ENCODE data around the gene PTGER3. TPM values are rescaled to one million over a fixed set of nuclear protein-coding genes. Genes with fewer than 3 reads are reported as not detected.

Gene PTGER3
- total RNA-seq, 4 donors from 2014 or later, result 23.1 to 60.8 (median 48.8) TPM

DNA sequence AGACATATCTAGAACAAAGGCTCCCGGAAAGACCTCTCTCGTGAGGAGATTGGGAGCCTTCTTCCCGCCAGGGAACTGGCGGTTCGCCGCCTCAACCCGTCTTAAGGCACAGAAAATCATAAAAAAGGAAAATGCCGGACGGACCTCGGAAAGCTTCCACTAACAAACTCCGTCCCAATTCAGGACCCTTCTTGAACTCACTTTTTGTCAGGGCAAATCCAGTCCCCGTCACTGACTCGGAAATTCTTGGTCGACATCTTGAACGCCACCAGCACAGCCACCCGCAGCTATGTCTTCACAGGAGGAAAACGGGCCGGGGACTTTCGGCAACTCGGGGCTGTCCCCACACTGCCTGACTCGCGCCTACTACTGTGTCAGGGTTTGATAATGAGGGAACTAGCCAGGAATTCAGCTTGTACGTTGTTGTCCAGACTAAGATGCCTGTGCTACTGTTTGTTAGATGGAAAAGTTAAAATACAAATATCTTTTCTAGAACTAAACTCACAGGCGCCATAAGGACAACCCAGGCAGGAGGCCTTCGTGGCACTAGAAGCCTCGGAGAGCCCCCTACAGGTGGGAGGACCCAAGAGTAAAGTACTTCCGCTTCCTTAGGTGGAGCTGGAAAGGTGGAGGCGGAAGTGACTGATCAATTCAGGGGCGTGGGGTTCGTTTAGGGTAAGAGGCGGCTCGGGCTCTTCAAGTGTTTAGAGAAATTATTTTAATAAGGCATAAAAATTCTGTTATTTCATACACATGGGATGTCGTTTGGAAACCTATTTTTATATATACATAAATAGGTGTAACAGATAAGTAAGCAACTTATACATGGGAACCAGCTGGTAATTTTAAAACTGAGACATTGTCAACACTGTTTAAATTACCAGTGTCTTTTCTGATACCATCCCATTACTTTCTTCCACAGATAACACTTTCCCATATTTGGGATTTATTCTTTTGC lies 33.4 kb upstream of the PTGER3 start, which contains the start of gene ZRANB2:
Gene ZRANB2 (minus strand): TSS at position 297 of the 958 bp plus-strand sequence. CDS start 40 bp downstream, at position 257.
- Histone ChIP-seq H3K27ac (peak within 1 kb of the TSS; percentile 89), H3K4me3 (peak within 1 kb of the TSS; percentile 82), H3K27me3 (peaks cover 3% of the 10 kb centered on the region), H3K9me3 (no peaks in the 10 kb centered on the region), H3K36me3 (peaks cover 22% of the 10 kb centered on the region), H3K4me1 (peaks cover 30% of the 10 kb centered on the region)
- peak in 2 of 3 donors; percentile 47 to 69 for TF ChIP-seq POLR2AphosphoS5 (IDR thresholded peaks at IDR 0.05)
- peak; percentile 28 for TF ChIP-seq EP300 (IDR thresholded peaks at IDR 0.05)
- TF ChIP-seq POLR2A (IDR thresholded peaks at IDR 0.05), result peak in 1 of 2 donors; percentile 91
- TF ChIP-seq, protein P1, sequence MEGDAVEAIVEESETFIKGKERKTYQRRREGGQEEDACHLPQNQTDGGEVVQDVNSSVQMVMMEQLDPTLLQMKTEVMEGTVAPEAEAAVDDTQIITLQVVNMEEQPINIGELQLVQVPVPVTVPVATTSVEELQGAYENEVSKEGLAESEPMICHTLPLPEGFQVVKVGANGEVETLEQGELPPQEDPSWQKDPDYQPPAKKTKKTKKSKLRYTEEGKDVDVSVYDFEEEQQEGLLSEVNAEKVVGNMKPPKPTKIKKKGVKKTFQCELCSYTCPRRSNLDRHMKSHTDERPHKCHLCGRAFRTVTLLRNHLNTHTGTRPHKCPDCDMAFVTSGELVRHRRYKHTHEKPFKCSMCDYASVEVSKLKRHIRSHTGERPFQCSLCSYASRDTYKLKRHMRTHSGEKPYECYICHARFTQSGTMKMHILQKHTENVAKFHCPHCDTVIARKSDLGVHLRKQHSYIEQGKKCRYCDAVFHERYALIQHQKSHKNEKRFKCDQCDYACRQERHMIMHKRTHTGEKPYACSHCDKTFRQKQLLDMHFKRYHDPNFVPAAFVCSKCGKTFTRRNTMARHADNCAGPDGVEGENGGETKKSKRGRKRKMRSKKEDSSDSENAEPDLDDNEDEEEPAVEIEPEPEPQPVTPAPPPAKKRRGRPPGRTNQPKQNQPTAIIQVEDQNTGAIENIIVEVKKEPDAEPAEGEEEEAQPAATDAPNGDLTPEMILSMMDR (IDR thresholded peaks at IDR 0.05), result peak; percentile 57 to 77
- peak; percentile 91 to 92 for DNase-seq (ENCODE audit: low spot score in 2 of 2)
- under 1% methylated on average over 33 of the region's 33 CpGs for WGBS

- H3K27me3 ChIP-seq, result no peaks in the 10 kb centered on the region
- no peak for DNase-seq (ENCODE audit: low spot score in 2 of 2)
- under 1% methylated on average over 17 of the region's 17 CpGs for WGBS
These were observed 32.7 kb upstream of the PTGER3 start for GRCh38 chr1:71080230-71080738.

GRCh38 chr1:71074681-71075080 lies 27.1 kb upstream of the PTGER3 start:
- TF ChIP-seq, protein P1 (IDR thresholded peaks at IDR 0.05), result no peak
- no peak for TF ChIP-seq POLR2AphosphoS5 (IDR thresholded peaks at IDR 0.05)
- no peak for TF ChIP-seq EP300 (IDR thresholded peaks at IDR 0.05)
- TF ChIP-seq POLR2A (IDR thresholded peaks at IDR 0.05), result no peak
- Histone ChIP-seq H3K36me3 (peaks cover 81% of the 10 kb centered on the region), H3K4me3 (no peak overlapping the region), H3K27me3 (no peaks in the 10 kb centered on the region), H3K9me3 (no peaks in the 10 kb centered on the region), H3K27ac (no peak overlapping the region), H3K4me1 (peaks cover 20% of the 10 kb centered on the region)
- DNase-seq (ENCODE audit: low spot score in 2 of 2), result no peak
- 97% methylated on average over 1 of the region's 1 CpG for WGBS

More at GRCh38 chr1:71080230-71080738, 32.7 kb upstream of the PTGER3 start:
- Histone ChIP-seq H3K27ac (peak overlapping the region; percentile 89), H3K4me3 (peak overlapping the region; percentile 82), H3K36me3 (peaks cover 29% of the 10 kb centered on the region), H3K9me3 (no peaks in the 10 kb centered on the region), H3K4me1 (peaks cover 30% of the 10 kb centered on the region)
- TF ChIP-seq POLR2AphosphoS5 (IDR thresholded peaks at IDR 0.05) (no peak), EP300 (IDR thresholded peaks at IDR 0.05) (no peak), POLR2A (IDR thresholded peaks at IDR 0.05) (no peak)
- TF ChIP-seq, protein P1 (IDR thresholded peaks at IDR 0.05), result no peak

DNA sequence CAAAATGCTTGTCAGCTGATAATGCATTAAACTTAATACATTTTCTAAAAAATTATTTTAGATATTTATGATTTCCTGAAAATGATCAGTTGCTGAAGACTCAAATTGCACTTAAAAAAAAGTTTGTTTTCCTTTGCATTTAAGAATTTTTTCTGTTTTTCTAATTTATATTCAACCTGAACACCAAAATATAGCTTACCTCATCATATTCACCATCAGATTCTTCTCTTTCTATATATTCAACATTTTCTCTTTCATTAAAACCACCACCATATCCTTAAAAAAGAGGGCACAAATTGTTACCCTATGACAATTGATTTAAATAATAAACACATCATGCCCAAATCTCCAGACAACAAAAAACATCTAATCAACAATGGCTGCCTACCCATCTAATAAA lies 24.7 kb upstream of the PTGER3 start:
- TF ChIP-seq POLR2A (IDR thresholded peaks at IDR 0.05) (no peak), EP300 (IDR thresholded peaks at IDR 0.05) (no peak), POLR2AphosphoS5 (IDR thresholded peaks at IDR 0.05) (no peak)
- TF ChIP-seq, protein P1 (IDR thresholded peaks at IDR 0.05), result no peak
- H3K9me3 ChIP-seq, result no peaks in the 10 kb centered on the region

DNA sequence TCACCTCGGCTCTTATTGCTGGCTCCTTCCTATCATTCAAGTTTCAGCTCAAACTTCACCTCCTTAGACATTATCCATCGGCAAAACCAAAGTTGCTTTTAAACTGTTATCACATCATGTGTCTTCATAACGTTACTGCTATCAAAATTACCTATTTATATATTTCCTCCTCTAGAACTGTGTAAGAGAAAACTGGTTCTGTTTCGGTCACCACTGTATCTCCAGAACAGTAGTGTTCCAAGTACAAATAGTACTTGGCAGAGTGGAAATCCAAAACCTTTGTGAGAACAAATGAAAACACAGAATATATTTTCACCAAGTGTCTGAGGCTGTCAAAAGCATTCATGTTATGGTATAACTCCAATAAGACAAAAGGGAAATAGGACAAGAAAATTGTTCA lies 24.1 kb upstream of the PTGER3 start:
- Histone ChIP-seq H3K4me1 (peaks cover 3% of the 10 kb centered on the region), H3K27me3 (no peaks in the 10 kb centered on the region), H3K27ac (no peak overlapping the region), H3K9me3 (no peaks in the 10 kb centered on the region), H3K4me3 (no peak overlapping the region), H3K36me3 (peaks cover 91% of the 10 kb centered on the region)
- WGBS, result 89% methylated on average over 4 of the region's 4 CpGs
- TF ChIP-seq POLR2AphosphoS5 (IDR thresholded peaks at IDR 0.05), result no peak
- TF ChIP-seq, protein P1 (IDR thresholded peaks at IDR 0.05), result no peak
- DNase-seq (ENCODE audit: low spot score in 2 of 2), result no peak

More for the DNA sequence above, 24.7 kb upstream of the PTGER3 start:
- Histone ChIP-seq H3K4me3 (no peak overlapping the region), H3K27me3 (no peaks in the 10 kb centered on the region), H3K36me3 (peaks cover 91% of the 10 kb centered on the region), H3K27ac (no peak overlapping the region), H3K4me1 (peaks cover 3% of the 10 kb centered on the region)
- no peak for DNase-seq (ENCODE audit: low spot score in 2 of 2)
